Measurements from ENCODE around the gene QTRT2. TPM values are rescaled to one million over a fixed set of nuclear protein-coding genes. Genes with fewer than 3 reads are reported as not detected.
A peak's percentile ranks its signal among the peaks of the same experiment; 100 is the strongest.

The QTRT2 gene
- polyA plus RNA-seq, 1 donor from 2014 or later, result 16.3 TPM

DNA sequence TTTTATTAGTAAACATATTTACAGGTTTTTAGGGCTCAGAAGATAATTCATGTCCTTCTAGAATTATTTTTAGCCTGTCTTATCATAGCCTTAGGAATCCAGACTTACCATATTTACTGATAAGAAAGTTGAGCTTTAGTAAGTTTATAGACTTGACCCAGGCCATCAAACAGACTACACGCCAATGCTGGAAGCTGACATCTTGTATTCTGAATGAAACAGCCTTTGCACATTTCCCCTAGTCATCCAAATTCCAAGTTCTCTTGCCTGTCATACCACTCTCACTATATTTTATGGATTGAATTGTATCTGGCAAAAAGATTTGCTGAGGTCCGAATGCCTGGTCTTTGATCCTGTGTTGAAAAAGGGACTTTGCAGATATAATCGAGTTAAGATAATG, 63.7 kb downstream of the QTRT2 start:
- no peak overlapping the region for H3K4me3 ChIP-seq (ENCODE audit: low read length)
- no peak overlapping the region for H3K4me2 ChIP-seq (ENCODE audit: low read length)
- no peaks in the 10 kb centered on the region for H4K20me1 ChIP-seq (ENCODE audit: insufficient read depth)
- H3K36me3 ChIP-seq (ENCODE audit: insufficient read depth, low read length), result no peaks in the 10 kb centered on the region
- no peak overlapping the region for H3K9ac ChIP-seq (ENCODE audit: low read length)
- H3K27me3 ChIP-seq (ENCODE audit: insufficient read depth, low read depth, low read length), result no peaks in the 10 kb centered on the region
- no peaks in the 10 kb centered on the region for H3F3A ChIP-seq (ENCODE audit: insufficient read depth, low read length, poor library complexity, severe bottlenecking)
- TF ChIP-seq MXI1 (conservative IDR thresholded peaks at IDR 0.05; ENCODE audit: poor library complexity, severe bottlenecking) (no peak), EZH2 (IDR thresholded peaks at IDR 0.05; ENCODE audit: borderline replicate concordance, insufficient read depth, low read length, poor library complexity, severe bottlenecking) (no peak), SMC3 (conservative IDR thresholded peaks at IDR 0.05; ENCODE audit: poor library complexity) (no peak), EP300 (conservative IDR thresholded peaks at IDR 0.05; ENCODE audit: poor library complexity, severe bottlenecking) (no peak), POLR2AphosphoS5 (IDR thresholded peaks at IDR 0.05) (no peak), RAD21 (conservative IDR thresholded peaks at IDR 0.05) (no peak), TAF1 (IDR thresholded peaks at IDR 0.05; ENCODE audit: low read depth) (no peak)
- TF ChIP-seq, protein P1, sequence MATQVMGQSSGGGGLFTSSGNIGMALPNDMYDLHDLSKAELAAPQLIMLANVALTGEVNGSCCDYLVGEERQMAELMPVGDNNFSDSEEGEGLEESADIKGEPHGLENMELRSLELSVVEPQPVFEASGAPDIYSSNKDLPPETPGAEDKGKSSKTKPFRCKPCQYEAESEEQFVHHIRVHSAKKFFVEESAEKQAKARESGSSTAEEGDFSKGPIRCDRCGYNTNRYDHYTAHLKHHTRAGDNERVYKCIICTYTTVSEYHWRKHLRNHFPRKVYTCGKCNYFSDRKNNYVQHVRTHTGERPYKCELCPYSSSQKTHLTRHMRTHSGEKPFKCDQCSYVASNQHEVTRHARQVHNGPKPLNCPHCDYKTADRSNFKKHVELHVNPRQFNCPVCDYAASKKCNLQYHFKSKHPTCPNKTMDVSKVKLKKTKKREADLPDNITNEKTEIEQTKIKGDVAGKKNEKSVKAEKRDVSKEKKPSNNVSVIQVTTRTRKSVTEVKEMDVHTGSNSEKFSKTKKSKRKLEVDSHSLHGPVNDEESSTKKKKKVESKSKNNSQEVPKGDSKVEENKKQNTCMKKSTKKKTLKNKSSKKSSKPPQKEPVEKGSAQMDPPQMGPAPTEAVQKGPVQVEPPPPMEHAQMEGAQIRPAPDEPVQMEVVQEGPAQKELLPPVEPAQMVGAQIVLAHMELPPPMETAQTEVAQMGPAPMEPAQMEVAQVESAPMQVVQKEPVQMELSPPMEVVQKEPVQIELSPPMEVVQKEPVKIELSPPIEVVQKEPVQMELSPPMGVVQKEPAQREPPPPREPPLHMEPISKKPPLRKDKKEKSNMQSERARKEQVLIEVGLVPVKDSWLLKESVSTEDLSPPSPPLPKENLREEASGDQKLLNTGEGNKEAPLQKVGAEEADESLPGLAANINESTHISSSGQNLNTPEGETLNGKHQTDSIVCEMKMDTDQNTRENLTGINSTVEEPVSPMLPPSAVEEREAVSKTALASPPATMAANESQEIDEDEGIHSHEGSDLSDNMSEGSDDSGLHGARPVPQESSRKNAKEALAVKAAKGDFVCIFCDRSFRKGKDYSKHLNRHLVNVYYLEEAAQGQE (IDR thresholded peaks at IDR 0.05; ENCODE audit: borderline replicate concordance), result no peak
- TF ChIP-seq, protein P2, sequence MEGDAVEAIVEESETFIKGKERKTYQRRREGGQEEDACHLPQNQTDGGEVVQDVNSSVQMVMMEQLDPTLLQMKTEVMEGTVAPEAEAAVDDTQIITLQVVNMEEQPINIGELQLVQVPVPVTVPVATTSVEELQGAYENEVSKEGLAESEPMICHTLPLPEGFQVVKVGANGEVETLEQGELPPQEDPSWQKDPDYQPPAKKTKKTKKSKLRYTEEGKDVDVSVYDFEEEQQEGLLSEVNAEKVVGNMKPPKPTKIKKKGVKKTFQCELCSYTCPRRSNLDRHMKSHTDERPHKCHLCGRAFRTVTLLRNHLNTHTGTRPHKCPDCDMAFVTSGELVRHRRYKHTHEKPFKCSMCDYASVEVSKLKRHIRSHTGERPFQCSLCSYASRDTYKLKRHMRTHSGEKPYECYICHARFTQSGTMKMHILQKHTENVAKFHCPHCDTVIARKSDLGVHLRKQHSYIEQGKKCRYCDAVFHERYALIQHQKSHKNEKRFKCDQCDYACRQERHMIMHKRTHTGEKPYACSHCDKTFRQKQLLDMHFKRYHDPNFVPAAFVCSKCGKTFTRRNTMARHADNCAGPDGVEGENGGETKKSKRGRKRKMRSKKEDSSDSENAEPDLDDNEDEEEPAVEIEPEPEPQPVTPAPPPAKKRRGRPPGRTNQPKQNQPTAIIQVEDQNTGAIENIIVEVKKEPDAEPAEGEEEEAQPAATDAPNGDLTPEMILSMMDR (IDR thresholded peaks at IDR 0.05; ENCODE audit: poor library complexity, severe bottlenecking), result no peak
- no peaks in the 10 kb centered on the region for H3K9me2 ChIP-seq (ENCODE audit: insufficient read depth, low read length)
- no peaks in the 10 kb centered on the region for H3K79me2 ChIP-seq (replicated peaks; ENCODE audit: insufficient read depth, low read length)
- no peaks in the 10 kb centered on the region for H3K9me3 ChIP-seq (ENCODE audit: low read length)
- no peak overlapping the region for H2AFZ ChIP-seq (ENCODE audit: low read depth, low read length)
- H3K27ac ChIP-seq (ENCODE audit: low read length), result no peak overlapping the region

DNA sequence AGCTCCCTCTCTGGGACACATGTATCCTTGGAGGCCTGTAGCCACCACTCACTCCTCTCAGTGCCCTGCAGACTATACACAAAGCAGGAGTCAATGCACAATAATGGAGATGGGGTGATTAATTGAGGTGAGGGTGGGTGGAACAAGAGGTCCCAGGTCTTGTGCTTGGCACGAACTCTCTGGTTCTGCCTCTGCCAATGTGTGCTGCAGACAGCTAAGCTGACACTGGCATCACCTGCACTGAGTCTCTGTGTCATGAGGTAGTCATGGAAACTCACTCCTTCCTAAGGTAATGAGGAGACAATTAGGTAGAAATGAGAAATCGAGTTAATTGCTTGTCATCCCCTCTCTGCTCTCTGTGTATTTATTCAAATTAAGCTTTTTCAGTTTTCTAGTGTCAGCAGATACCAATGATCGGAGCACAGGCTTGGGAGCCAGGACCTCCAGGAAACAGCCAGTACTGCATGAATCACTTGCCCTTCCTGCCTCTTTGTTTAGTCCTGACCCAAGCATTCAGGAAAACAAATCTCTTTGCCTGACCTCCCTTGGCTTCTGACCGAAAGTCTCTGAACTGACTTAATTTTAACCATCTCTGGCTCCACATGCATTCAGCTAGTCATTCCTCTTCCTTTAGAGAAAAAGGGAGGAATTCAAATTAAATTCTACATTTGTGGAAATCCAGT, 65.6 kb downstream of the QTRT2 start:
- peak overlapping the region; percentile 18 for H3K4me3 ChIP-seq (ENCODE audit: low read length)
- no peaks in the 10 kb centered on the region for H3K36me3 ChIP-seq (ENCODE audit: insufficient read depth, low read length)
- no peaks in the 10 kb centered on the region for H3K27me3 ChIP-seq (ENCODE audit: insufficient read depth, low read depth, low read length)
- peak overlapping the region; percentile 43 for H3K9ac ChIP-seq (ENCODE audit: low read length)
- H2AFZ ChIP-seq (ENCODE audit: low read depth, low read length), result peak overlapping the region; percentile 4
- no peaks in the 10 kb centered on the region for H3K9me3 ChIP-seq (ENCODE audit: low read length)
- TF ChIP-seq EP300 (conservative IDR thresholded peaks at IDR 0.05; ENCODE audit: poor library complexity, severe bottlenecking) (no peak), MXI1 (conservative IDR thresholded peaks at IDR 0.05; ENCODE audit: poor library complexity, severe bottlenecking) (no peak), POLR2AphosphoS5 (IDR thresholded peaks at IDR 0.05) (no peak), TAF1 (IDR thresholded peaks at IDR 0.05; ENCODE audit: low read depth) (no peak), EZH2 (IDR thresholded peaks at IDR 0.05; ENCODE audit: borderline replicate concordance, insufficient read depth, low read length, poor library complexity, severe bottlenecking) (no peak), RAD21 (conservative IDR thresholded peaks at IDR 0.05) (no peak), SMC3 (conservative IDR thresholded peaks at IDR 0.05; ENCODE audit: poor library complexity) (no peak)
- TF ChIP-seq, protein P2 (IDR thresholded peaks at IDR 0.05; ENCODE audit: poor library complexity, severe bottlenecking), result no peak
- TF ChIP-seq, protein P1 (IDR thresholded peaks at IDR 0.05; ENCODE audit: borderline replicate concordance), result no peak
- H4K20me1 ChIP-seq (ENCODE audit: insufficient read depth), result no peaks in the 10 kb centered on the region
- H3K27ac ChIP-seq (ENCODE audit: low read length), result peak overlapping the region; percentile 78
- H3K9me2 ChIP-seq (ENCODE audit: insufficient read depth, low read length), result no peaks in the 10 kb centered on the region
- no peaks in the 10 kb centered on the region for H3F3A ChIP-seq (ENCODE audit: insufficient read depth, low read length, poor library complexity, severe bottlenecking)
- H3K4me2 ChIP-seq (ENCODE audit: low read length), result no peak overlapping the region
- H3K79me2 ChIP-seq (replicated peaks; ENCODE audit: insufficient read depth, low read length), result no peaks in the 10 kb centered on the region
